Left cardiac atrium (tissue), 4 donors: ENCODE results near the gene FAM209B. TPM values are rescaled to one million over a fixed set of nuclear protein-coding genes. Genes with fewer than 3 reads are reported as not detected.
"Not testable (repeated sequence)": the region's sequence is repeated elsewhere in the genome, so short reads cannot be mapped to it uniquely, and the experiment has no call there.

Experiments
- ATAC-seq, 2 donors: fragments of 200-7000 bp; cut with Tn5 transposase; one replicate each; pipeline ENCODE4 v1.9.1; 2020; ENCODE audit warnings: mild to moderate bottlenecking in 2 of 2, moderate library complexity in 2 of 2
- DNase-seq: peaks from one replicate; pipeline ENCODE4 v3.0.0-alpha.2; 2020
- intact Hi-C, 2 donors: fragments of 100-400 bp; cut with DNase I; formaldehyde crosslinking; loops; one replicate each; pipeline versions ENCODE4 v1.14.1 to v1.15.1; 2022 to 2023
- long read RNA-seq: library from polyadenylated mRNA; unstranded; transcript quantifications from one replicate; pipeline ENCODE4 v2.0.0, GENCODE V29; 2021
- total RNA-seq, 2 donors: library from RNA; stranded (reverse); fragmentation: NEBNext Ultra II Directional; extraction: Animal tissue kit (Norgen Biotek cat#: 25700); gene quantifications; one replicate each; pipeline ENCODE4 v1.2.1, GENCODE V29; 2021
- donor health status: DM: no; HTN: yes; CAD: no.
- donor health status: DM: no; HTN: yes; CAD: no; lungs with severe emphysema.
- donor health status: DM: yes; HTN: yes; CAD: no.
- donor health status: Dilated cardiomyopathy.

The FAM209B gene
- not detected for total RNA-seq
- long read RNA-seq: 0 reads

GRCh38 chr20:56532946-56533345, at the start of gene FAM209B:
FAM209B (plus strand) TSS chr20:56533246; CDS start chr20:56533342, 96 bp downstream.
- intact Hi-C loops, DNase-seq, ATAC-seq: not testable (repeated sequence)

GRCh38 chr20:56483970-56484369, 49.1 kb upstream of the FAM209B start:
- no peak for DNase-seq
- intact Hi-C loops: no loop called here
- no peak for ATAC-seq

- no peak for DNase-seq
- intact Hi-C loops: no loop called here
- ATAC-seq: no peak
These were observed 45.8 kb upstream of the FAM209B start for GRCh38 chr20:56487216-56487615.

GRCh38 chr20:56488566-56488965, 44.5 kb upstream of the FAM209B start:
- ATAC-seq (no peak), DNase-seq (no peak)
- intact Hi-C loops: no loop called here

DNA sequence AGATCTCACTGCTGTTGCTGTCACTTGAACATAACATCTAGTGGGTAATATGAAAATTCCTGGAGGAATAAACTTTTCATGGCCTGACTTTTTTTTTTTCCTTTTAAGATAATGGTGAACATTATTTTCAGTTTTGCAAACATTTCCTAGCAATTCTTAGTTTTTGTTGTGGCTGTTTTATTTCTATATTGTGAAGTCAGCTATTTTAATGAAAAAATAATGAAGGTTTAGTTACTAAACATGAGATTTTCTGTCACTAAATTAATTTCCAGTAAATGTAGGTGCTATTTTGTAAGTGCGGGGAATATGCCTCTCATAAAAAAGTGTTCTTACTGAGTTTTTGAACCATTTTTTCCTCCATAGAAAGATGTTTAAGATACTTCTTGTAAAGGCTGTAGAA, 31.9 kb upstream of the FAM209B start:
- intact Hi-C loops: no loop called here
- ATAC-seq: no peak
- no peak for DNase-seq

- no peak for DNase-seq
- no peak for ATAC-seq
- intact Hi-C loops: no loop called here
These were observed 29.1 kb upstream of the FAM209B start for GRCh38 chr20:56503916-56504315.

DNA sequence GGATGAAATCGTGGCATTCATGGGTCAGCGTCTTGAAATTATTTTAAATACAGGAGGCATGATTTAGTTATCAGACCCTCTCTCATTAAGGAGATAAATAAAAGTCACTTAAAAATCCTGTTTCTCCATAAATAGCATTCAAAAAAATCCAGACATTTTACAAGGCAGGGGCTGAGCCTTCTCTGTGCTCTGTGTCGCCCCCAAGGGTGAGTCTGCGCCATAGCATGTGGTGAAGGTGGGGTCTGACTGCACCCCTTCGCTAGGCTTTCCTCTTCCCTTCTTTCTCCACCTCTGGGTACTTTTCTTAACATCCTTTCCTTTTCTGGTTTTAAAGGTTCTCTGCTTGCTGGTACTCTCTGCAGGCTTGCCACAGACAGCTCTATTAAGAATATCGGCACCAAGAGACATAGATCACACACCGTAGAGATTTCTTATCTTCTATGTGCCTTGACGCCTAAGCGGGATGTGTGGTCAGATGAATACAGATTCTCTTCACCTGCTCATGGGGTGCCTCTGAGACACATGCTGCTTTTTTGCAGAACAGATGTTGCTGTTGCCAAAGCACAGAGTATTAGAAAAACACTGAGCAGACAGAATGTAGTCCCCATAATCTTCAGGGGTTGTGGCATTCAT, 28.6 kb upstream of the FAM209B start:
- DNase-seq (no peak), ATAC-seq (no peak)
- intact Hi-C loops: no loop called here

DNA sequence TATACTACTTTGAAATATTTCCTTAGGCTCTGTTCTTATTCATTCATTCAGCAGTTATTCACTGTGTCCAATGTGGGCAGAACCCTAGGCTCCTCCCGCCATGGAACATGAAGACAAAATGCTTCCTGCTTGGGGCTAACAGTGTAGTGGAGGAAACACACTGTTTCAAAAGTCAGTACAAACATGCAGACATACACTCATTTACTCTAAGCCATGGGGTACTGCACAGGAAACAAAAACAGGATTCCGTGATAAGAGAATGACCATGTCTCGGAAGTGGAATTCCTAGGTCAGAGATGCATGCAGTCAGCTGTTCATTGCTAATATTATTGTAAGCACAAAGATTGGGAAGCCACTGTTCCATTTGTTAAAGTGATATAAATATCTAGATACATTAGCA, 26.9 kb upstream of the FAM209B start:
- intact Hi-C loops: no loop called here
- ATAC-seq (no peak), DNase-seq (no peak)

GRCh38 chr20:56511926-56512325, 21.1 kb upstream of the FAM209B start:
- no peak for DNase-seq
- intact Hi-C loops: no loop called here
- ATAC-seq: no peak

DNA sequence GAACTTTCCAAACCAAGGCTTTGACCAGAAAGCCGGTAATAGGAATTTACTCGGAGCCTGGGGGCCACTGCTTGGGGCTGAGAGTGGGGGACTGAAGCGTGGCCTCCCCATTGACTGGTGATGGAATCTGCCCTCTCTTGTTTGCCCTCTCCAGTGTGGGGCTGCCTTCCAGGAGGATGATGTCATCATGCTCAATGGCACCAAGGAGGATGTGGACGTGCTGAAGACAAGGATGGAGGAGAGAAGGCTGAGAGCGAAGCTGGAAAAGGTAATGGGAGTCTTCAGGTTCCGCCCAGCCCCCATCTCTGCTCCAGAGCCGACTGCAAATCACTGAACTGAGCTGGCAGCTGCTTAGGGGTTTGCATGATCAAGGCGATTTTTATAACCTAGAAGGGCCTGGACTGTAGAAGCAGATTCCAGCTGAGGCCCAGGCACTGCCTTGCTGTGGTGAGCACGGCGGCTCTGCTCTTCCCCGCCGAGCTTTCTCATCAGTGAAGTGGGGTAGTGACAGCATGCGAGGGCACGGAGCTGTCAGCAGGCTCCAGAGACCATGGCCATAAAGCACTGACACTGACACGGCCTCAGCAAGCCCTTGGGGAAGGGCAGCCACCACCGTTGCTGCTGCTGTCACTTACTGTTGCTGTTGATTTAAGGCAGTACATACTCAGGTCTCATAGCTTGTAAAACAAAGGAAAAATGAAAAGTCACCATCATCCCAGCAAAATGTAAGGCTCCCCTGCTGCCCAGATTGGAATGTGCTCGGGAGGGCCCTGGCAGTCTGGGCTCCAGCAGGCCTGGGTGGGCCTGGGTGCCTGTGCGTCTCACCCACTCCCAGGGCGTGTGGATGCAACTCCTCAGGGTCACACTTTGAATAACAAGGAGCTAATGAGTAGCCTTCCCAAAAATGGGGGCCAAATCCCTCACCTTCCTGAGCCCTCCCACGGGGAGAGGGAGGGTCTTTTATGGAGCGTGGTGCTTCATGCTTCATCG, 19.6 kb upstream of the FAM209B start:
- intact Hi-C loops: no loop called here
- ATAC-seq: no peak
- no peak for DNase-seq

- DNase-seq (no peak), ATAC-seq (no peak)
- intact Hi-C loops: no loop called here
These were observed 16.4 kb upstream of the FAM209B start for GRCh38 chr20:56516631-56517030.

GRCh38 chr20:56517211-56517610, 15.8 kb upstream of the FAM209B start:
- ATAC-seq: no peak
- intact Hi-C loops: no loop called here
- DNase-seq: no peak

DNA sequence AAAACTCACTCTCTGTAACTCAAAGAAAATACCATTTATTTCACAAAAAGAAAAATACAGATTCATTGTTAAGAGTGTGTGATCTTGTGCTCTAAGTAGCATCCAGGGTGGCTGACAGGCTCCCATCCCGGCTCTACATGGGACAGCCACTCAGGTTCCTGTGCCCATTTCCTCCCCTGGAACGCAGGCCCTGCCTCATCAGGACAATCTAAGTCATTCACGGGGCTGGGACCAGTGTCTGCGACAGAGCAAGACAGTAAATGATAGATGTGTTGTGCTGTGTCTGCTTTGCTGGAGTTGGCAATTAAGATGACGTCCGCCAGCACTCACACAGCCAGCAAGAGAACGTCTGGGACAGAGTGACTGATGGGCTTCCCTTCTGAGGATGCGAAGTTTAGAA, 15.4 kb upstream of the FAM209B start:
- DNase-seq (no peak), ATAC-seq (no peak)
- intact Hi-C loops: no loop called here

DNA sequence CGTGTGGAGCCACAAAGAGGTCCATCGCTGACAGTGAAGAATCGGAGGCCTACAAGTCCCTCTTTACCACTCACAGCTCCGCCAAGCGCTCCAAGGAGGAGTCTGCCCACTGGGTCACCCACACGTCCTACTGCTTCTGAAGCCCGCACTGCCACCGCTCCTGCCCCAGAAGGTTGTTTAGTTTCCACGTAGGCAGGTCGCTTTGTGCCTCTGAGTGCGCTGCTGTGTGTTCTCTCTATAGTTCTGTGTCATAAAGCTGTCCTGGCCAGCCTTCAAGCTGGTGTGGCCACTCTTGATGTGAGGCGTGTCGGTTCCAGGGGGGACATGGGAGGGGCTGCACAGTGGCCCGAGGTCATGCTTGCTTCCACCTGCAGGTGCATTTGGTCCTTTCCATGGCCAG, 14.9 kb upstream of the FAM209B start:
- ATAC-seq: no peak
- DNase-seq: no peak
- intact Hi-C loops: no loop called here

DNA sequence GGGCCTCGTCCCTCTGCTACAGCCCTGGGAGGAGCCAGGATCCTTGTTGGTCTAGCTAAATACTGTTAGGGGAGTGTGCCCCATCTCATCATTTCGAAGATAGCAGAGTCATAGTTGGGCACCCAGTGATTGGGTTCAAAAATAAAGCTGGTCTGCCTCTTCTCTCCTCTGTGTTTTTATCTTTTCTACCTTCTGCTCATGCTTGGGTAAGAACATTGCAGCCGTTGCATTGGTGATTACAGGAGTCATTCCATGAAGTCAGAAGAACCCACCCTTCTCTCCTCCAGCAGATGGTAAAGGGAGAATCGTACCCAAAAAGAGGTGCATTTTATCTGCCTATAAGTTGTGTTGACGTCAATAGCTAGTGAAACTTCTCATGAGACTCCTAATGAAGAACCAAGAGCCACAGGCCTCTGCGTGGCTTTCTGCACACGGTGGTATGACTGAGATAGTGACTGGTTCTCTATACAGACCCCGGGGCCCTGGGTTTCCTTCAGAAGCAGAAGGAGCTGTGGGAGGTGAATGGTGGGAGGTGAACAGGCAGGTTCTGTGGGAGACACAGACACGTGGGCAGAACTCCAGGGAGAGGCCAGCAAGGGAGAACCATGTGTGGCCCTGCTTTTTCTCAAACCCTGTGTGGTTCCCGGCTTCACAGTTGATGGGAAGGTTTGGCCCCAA, 14.2 kb upstream of the FAM209B start:
- intact Hi-C loops: no loop called here
- ATAC-seq (no peak), DNase-seq (no peak)

DNA sequence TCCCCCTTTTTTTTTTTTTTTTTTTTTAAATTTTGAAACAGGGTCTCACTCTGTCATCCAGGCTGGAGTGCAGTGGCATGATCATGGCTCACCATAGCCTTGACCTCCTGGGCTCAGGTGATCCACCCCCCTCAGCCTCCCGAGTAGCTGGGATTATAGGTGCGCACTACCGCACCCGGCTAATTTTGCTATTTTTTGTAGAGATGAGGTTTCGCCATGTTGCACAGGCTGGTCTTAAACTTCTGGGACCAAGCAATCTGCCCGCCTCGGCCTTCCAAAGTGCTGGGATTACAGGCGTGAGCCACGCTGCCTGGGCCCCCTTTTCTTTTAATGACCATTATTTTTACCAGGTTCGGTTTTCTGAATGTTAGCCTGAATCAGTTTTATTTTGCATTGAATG, 13.5 kb upstream of the FAM209B start:
- no peak for ATAC-seq
- DNase-seq: no peak
- intact Hi-C loops: no loop called here

- intact Hi-C loops: no loop called here
- no peak for ATAC-seq
- DNase-seq: no peak
These were observed 12.9 kb upstream of the FAM209B start for GRCh38 chr20:56520180-56520579.

GRCh38 chr20:56520746-56521354, 12.2 kb upstream of the FAM209B start:
- DNase-seq, intact Hi-C loops, ATAC-seq: not testable (repeated sequence)

DNA sequence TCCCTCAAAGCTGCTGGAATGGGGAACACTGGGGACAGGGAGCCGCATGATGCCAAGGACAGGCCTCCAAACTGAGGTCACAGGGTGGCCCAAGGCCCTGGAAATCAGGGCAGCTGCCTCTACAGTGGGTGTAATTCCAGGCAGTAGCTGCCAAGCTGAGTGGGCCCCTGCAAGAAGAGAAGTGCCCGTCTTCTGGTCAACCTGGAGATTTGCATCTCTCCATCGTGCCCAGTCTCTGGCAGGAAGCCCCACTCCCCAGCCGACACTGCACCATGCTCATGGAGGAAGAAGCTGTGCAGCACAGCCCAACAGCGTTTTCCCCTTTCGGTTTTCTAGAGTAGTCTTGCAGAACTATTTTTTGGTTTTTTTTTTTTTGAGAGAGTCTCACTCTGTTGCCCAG, 10.7 kb upstream of the FAM209B start:
- ATAC-seq (no peak), DNase-seq (no peak)
- intact Hi-C loops: no loop called here

- DNase-seq, ATAC-seq, intact Hi-C loops: not testable (repeated sequence)
These were observed 8.6 kb upstream of the FAM209B start, which contains the start of gene FAM209A for GRCh38 chr20:56524444-56524843. FAM209A (plus strand) TSS chr20:56524744; CDS start chr20:56524809, 65 bp downstream.
